ENCODE data around the gene CYBA. TPM values are rescaled to one million over a fixed set of nuclear protein-coding genes. Genes with fewer than 3 reads are reported as not detected.
A peak's percentile ranks its signal among the peaks of the same experiment; 100 is the strongest.

CYBA gene
- polyA plus RNA-seq, 3 donors, result 1,168 to 2,376 (median 2,092) TPM

GRCh38 chr16:88618182-88618955, 32.5 kb downstream of the CYBA start:
- H3K36me3 Mint-ChIP-seq, result peaks cover 72 to 88% of the 10 kb centered on the region in 2 donors
- Histone ChIP-seq H3K27ac (ENCODE audit: low read depth in 1 of 2, low read length in 2 of 2) (no peak overlapping the region), H2AFZ (ENCODE audit: insufficient read depth, low read depth, low read length, poor library complexity, severe bottlenecking) (no peak overlapping the region), H3K36me3 (replicated peaks in 1 of 2; ENCODE audit: control insufficient read depth in 1 of 2, insufficient read depth in 2 of 2, low read length in 2 of 2) (peaks cover 76 to 92% of the 10 kb centered on the region in 2 donors), H3K9me3 (replicated peaks in 1 of 2; ENCODE audit: control insufficient read depth in 1 of 2, insufficient read depth in 1 of 2, low read length in 2 of 2) (no peaks in the 10 kb centered on the region), H3K4me1 (ENCODE audit: control insufficient read depth in 1 of 2, insufficient read depth in 2 of 2, low read length in 2 of 2) (no peaks in the 10 kb centered on the region), H3K4me2 (replicated peaks; ENCODE audit: extremely low read depth, low read length, poor library complexity, severe bottlenecking) (no peak overlapping the region), H3K79me2 (ENCODE audit: insufficient read depth, low read length) (peaks cover 26% of the 10 kb centered on the region), H3K9ac (ENCODE audit: insufficient read depth, low read length, poor library complexity, severe bottlenecking) (no peak overlapping the region), H3K4me3 (replicated peaks in 1 of 3; ENCODE audit: low read depth in 2 of 3, low read length in 3 of 3) (no peak overlapping the region), H4K20me1 (ENCODE audit: insufficient read depth, low read length) (peaks cover 78% of the 10 kb centered on the region), H3K27me3 (ENCODE audit: control insufficient read depth in 2 of 2, insufficient read depth in 2 of 2, low read length in 2 of 2) (no peaks in the 10 kb centered on the region)
- no peaks in the 10 kb centered on the region for H3K27me3 Mint-ChIP-seq (ENCODE audit: low read depth in 3 of 3)
- no peak for TF ChIP-seq CTCF (IDR thresholded peaks at IDR 0.05)
- no peaks in the 10 kb centered on the region for H3K9me3 Mint-ChIP-seq
- H3K4me1 Mint-ChIP-seq, result no peaks in the 10 kb centered on the region
- intact Hi-C loops (cut with micrococcal nuclease), result no loop called here
- peak overlapping the region in 5 of 7 donors; percentile 33 to 73 (median 54) for H3K27ac Mint-ChIP-seq
- no peak overlapping the region for H3K4me3 Mint-ChIP-seq
- 95% methylated on average over 16 of the region's 20 CpGs for WGBS (ENCODE audit: insufficient coverage)
- no peak for DNase-seq

GRCh38 chr16:88617268-88618031, 33.4 kb downstream of the CYBA start:
- no peaks in the 10 kb centered on the region for H3K4me1 ChIP-seq (ENCODE audit: control insufficient read depth in 1 of 2, insufficient read depth in 2 of 2, low read length in 2 of 2)
- peaks cover 88% of the 10 kb centered on the region for H4K20me1 ChIP-seq (ENCODE audit: insufficient read depth, low read length)
- H3K4me3 ChIP-seq (replicated peaks in 1 of 3; ENCODE audit: low read depth in 2 of 3, low read length in 3 of 3), result no peak overlapping the region
- DNase-seq, result no peak
- no peak overlapping the region for H2AFZ ChIP-seq (ENCODE audit: insufficient read depth, low read depth, low read length, poor library complexity, severe bottlenecking)
- 97% methylated on average over 14 of the region's 20 CpGs for WGBS (ENCODE audit: insufficient coverage)
- TF ChIP-seq CTCF (IDR thresholded peaks at IDR 0.05), result no peak
- H3K9ac ChIP-seq (ENCODE audit: insufficient read depth, low read length, poor library complexity, severe bottlenecking), result no peak overlapping the region
- peaks cover 75 to 92% of the 10 kb centered on the region in 2 donors for H3K36me3 ChIP-seq (replicated peaks in 1 of 2; ENCODE audit: control insufficient read depth in 1 of 2, insufficient read depth in 2 of 2, low read length in 2 of 2)
- no peaks in the 10 kb centered on the region for H3K9me3 ChIP-seq (replicated peaks in 1 of 2; ENCODE audit: control insufficient read depth in 1 of 2, insufficient read depth in 1 of 2, low read length in 2 of 2)
- Mint-ChIP-seq H3K27ac (peak overlapping the region in 3 of 7 donors; percentile 2 to 30 (median 15)), H3K27me3 (ENCODE audit: low read depth in 3 of 3) (no peaks in the 10 kb centered on the region), H3K9me3 (no peaks in the 10 kb centered on the region), H3K4me3 (no peak overlapping the region), H3K4me1 (no peaks in the 10 kb centered on the region), H3K36me3 (peaks cover 71 to 87% of the 10 kb centered on the region in 2 donors)
- H3K27ac ChIP-seq (ENCODE audit: low read depth in 1 of 2, low read length in 2 of 2), result no peak overlapping the region
- no peaks in the 10 kb centered on the region for H3K27me3 ChIP-seq (ENCODE audit: control insufficient read depth in 2 of 2, insufficient read depth in 2 of 2, low read length in 2 of 2)
- H3K4me2 ChIP-seq (replicated peaks; ENCODE audit: extremely low read depth, low read length, poor library complexity, severe bottlenecking), result no peak overlapping the region
- intact Hi-C loops (cut with micrococcal nuclease), result no loop called here
- H3K79me2 ChIP-seq (ENCODE audit: insufficient read depth, low read length), result peaks cover 26% of the 10 kb centered on the region

Measured in CD14-positive monocyte (primary cell).